Measurements from ENCODE around the gene CUL4A. TPM values are rescaled to one million over a fixed set of nuclear protein-coding genes. Genes with fewer than 3 reads are reported as not detected.

Gene CUL4A
- total and polyA plus RNA-seq, 2 donors (not counting 3 experiments of a cell fraction or from before 2014, with no cell fraction given) = 37.9 to 80.0 TPM

GRCh38 chr13:113233101-113233500 is 23.7 kb downstream of the CUL4A start:
- H3K36me3 ChIP-seq (ENCODE audit: control insufficient read depth in 2 of 2, extremely low read depth in 1 of 2, insufficient read depth in 2 of 2, low read length in 2 of 2) = peaks cover 15 to 17% of the 10 kb centered on the region in 2 experiments
- CTCF ChIA-PET = no interaction called here
- dilution Hi-C loops (cut with MboI; ENCODE audit: extremely low pct_ligation_motif_present, low sequenced_read_pairs) (no loop called here), intact Hi-C loops (cut with micrococcal nuclease) (no loop called here)
- H3K9ac ChIP-seq (replicated peaks; ENCODE audit: extremely low read depth, insufficient read depth, low read length) = no peak overlapping the region
- H3K9me1 ChIP-seq (replicated peaks; ENCODE audit: control insufficient read depth, extremely low read depth, insufficient read depth, low read length) = no peaks in the 10 kb centered on the region
- no peak overlapping the region for H3K4me2 ChIP-seq (ENCODE audit: insufficient read depth, low read length)
- no peaks in the 10 kb centered on the region for H3K79me2 ChIP-seq (ENCODE audit: control insufficient read depth, insufficient read depth, low read length)
- no peaks in the 10 kb centered on the region for H3K27me3 ChIP-seq (ENCODE audit: control insufficient read depth in 2 of 2, insufficient read depth in 2 of 2, low read length in 2 of 2)
- no peaks in the 10 kb centered on the region for H4K20me1 ChIP-seq (replicated peaks; ENCODE audit: control insufficient read depth, extremely low read depth, insufficient read depth, low read length)
- DNase-seq (ENCODE audit: low read depth, low spot score) (no peak), FAIRE-seq (no peak)
- POLR2A ChIA-PET = no interaction called here
- no TSS peak for BruUV-seq (replicated peaks)
- H3K27ac ChIP-seq (ENCODE audit: insufficient read depth, low read depth, low read length) = no peak overlapping the region
- no peak for TF ChIP-seq FOS (IDR thresholded peaks at IDR 0.05; ENCODE audit: borderline replicate concordance, insufficient read depth, low read length)
- TF ChIP-seq POLR2A (IDR thresholded peaks at IDR 0.05; ENCODE audit: low read depth, low read length) = no peak
- no peak for TF ChIP-seq EZH2 (IDR thresholded peaks at IDR 0.05; ENCODE audit: borderline replicate concordance, low read depth, low read length, severe bottlenecking)
- TF ChIP-seq, protein P1, sequence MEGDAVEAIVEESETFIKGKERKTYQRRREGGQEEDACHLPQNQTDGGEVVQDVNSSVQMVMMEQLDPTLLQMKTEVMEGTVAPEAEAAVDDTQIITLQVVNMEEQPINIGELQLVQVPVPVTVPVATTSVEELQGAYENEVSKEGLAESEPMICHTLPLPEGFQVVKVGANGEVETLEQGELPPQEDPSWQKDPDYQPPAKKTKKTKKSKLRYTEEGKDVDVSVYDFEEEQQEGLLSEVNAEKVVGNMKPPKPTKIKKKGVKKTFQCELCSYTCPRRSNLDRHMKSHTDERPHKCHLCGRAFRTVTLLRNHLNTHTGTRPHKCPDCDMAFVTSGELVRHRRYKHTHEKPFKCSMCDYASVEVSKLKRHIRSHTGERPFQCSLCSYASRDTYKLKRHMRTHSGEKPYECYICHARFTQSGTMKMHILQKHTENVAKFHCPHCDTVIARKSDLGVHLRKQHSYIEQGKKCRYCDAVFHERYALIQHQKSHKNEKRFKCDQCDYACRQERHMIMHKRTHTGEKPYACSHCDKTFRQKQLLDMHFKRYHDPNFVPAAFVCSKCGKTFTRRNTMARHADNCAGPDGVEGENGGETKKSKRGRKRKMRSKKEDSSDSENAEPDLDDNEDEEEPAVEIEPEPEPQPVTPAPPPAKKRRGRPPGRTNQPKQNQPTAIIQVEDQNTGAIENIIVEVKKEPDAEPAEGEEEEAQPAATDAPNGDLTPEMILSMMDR (IDR thresholded peaks at IDR 0.05; ENCODE audit: extremely low read depth in 1 of 2, insufficient read depth in 1 of 2, low read depth in 1 of 2, low read length in 2 of 2) = no peak
- no peak for TF ChIP-seq GATA2 (IDR thresholded peaks at IDR 0.05; ENCODE audit: insufficient read depth, insufficient read length, low read depth, low read length)
- no peak for TF ChIP-seq POLR2AphosphoS5 (IDR thresholded peaks at IDR 0.05; ENCODE audit: insufficient read depth, low read depth, low read length)
- TF ChIP-seq JUN (IDR thresholded peaks at IDR 0.05; ENCODE audit: borderline replicate concordance, insufficient read depth, insufficient read length, low read depth) = no peak
- TF ChIP-seq MYC (IDR thresholded peaks at IDR 0.05; ENCODE audit: low read depth, low read length) = no peak
- TF ChIP-seq MAX (IDR thresholded peaks at IDR 0.05; ENCODE audit: insufficient read depth, insufficient read length) = no peak
- no peak overlapping the region for H2AFZ ChIP-seq (ENCODE audit: low read depth, low read length)
- H3K4me1 ChIP-seq (ENCODE audit: control insufficient read depth, extremely low read depth, insufficient read depth, low read length) = no peaks in the 10 kb centered on the region
- no peaks in the 10 kb centered on the region for H3K9me3 ChIP-seq (replicated peaks; ENCODE audit: control insufficient read depth, insufficient read depth, low read length)
- no peak overlapping the region for H3K4me3 ChIP-seq (replicated peaks in 1 of 3; ENCODE audit: insufficient read depth in 1 of 3, low read depth in 1 of 3, low read length in 3 of 3)

Measured in endothelial cell of umbilical vein (primary cell).